Gastroesophageal sphincter (tissue), 4 donors: ENCODE measurements around the gene PRXL2B. TPM values are rescaled to one million over a fixed set of nuclear protein-coding genes. Genes with fewer than 3 reads are reported as not detected.

Experiments used
- ATAC-seq: fragments of 150-250 bp; one replicate; pipeline ENCODE4 v1.9.1; 2016; ENCODE audit warnings: mild to moderate bottlenecking, moderate library complexity
- H3K27ac ChIP-seq, 4 donors: fragments of 200-600 bp; sonication (generic) in 3 of 4; 1 replicate in 3 of 4; 2 replicates in 1 of 4; pipeline ENCODE4 v1.5.1; 2016 to 2019
- H3K27me3 ChIP-seq: fragments of 200-600 bp; sonication (generic); one replicate; pipeline ENCODE4 v1.5.1; 2019
- H3K36me3 ChIP-seq, 2 donors: fragments of 200-600 bp; sonication (generic); one replicate each; pipeline ENCODE4 v1.5.1; 2019; ENCODE audit warnings: control low read depth in 1 of 2
- H3K4me1 ChIP-seq, 3 donors: fragments of 200-600 bp; sonication (generic); 1 replicate in 2 of 3; 2 replicates in 1 of 3; pipeline ENCODE4 v1.5.1; 2016 to 2019; ENCODE audit warnings: control low read depth in 2 of 3
- H3K4me3 ChIP-seq, 2 donors: fragments of 200-600 bp; sonication (generic); one replicate each; pipeline ENCODE4 v1.5.1; 2019; ENCODE audit warnings: mild to moderate bottlenecking in 1 of 2, moderate library complexity in 1 of 2
- H3K9me3 ChIP-seq, 3 donors: fragments of 200-600 bp; sonication (generic); one replicate each; pipeline ENCODE4 v1.5.1; 2017 to 2019; ENCODE audit warnings: control low read depth in 2 of 3
- EP300 ChIP-seq: sonication (generic); formaldehyde crosslinking; IDR thresholded peaks from one replicate; pipeline ENCODE4 v1.6.1; 2017; ENCODE audit warnings: antibody characterized with exemption, mild to moderate bottlenecking
- POLR2A ChIP-seq, 2 donors: fragments of 450-650 bp; IDR thresholded peaks; one replicate each; pipeline ENCODE4 v1.6.1; 2017; ENCODE audit warnings: antibody characterized with exemption in 2 of 2, mild to moderate bottlenecking in 2 of 2, moderate library complexity in 1 of 2
- POLR2AphosphoS5 ChIP-seq: sonication (generic); formaldehyde crosslinking; IDR thresholded peaks from one replicate; pipeline ENCODE4 v1.6.1; 2017; ENCODE audit warnings: antibody characterized with exemption
- WGBS, 2 donors: methylation state at CpG; one replicate each; pipeline ENCODE4 v1.1.5; 2018; ENCODE audit warnings: low coverage in 1 of 2; 5-methylcytosine and 5-hydroxymethylcytosine counted together
- total RNA-seq, 4 donors: library from RNA; depleted of rRNA; stranded (reverse); fragments of >200 nt; gene quantifications; one replicate each; pipeline ENCODE4 v1.1.0, GENCODE V29; 2016
- TF ChIP-seq, protein P1 (sequence below), 4 experiments: fragments of 200-600 bp in 2 of 4; fragments of 450-650 bp in 2 of 4; sonication (generic) in 1 of 4; IDR thresholded peaks; one replicate each; pipeline ENCODE4 v1.5.1; 2017 to 2019; ENCODE audit warnings: antibody characterized with exemption in 4 of 4, mild to moderate bottlenecking in 2 of 4, moderate library complexity in 2 of 4

Gene PRXL2B
- total RNA-seq, 4 donors from 2014 or later, result 6.5 to 24.1 (median 14.0) TPM

GRCh38 chr1:2578758-2579118 lies 7.8 kb upstream of the PRXL2B start:
- Histone ChIP-seq H3K9me3 (peaks cover 0 to 7% (median 0%) of the 10 kb centered on the region in 3 donors), H3K4me1 (peaks cover 0 to 23% (median 10%) of the 10 kb centered on the region in 3 donors), H3K36me3 (no peaks in the 10 kb centered on the region), H3K27me3 (peaks cover 69% of the 10 kb centered on the region), H3K4me3 (no peak overlapping the region), H3K27ac (peak overlapping the region in 3 of 4 donors; percentile 66 to 80 (median 68))
- no peak for TF ChIP-seq POLR2AphosphoS5
- TF ChIP-seq, protein P1, sequence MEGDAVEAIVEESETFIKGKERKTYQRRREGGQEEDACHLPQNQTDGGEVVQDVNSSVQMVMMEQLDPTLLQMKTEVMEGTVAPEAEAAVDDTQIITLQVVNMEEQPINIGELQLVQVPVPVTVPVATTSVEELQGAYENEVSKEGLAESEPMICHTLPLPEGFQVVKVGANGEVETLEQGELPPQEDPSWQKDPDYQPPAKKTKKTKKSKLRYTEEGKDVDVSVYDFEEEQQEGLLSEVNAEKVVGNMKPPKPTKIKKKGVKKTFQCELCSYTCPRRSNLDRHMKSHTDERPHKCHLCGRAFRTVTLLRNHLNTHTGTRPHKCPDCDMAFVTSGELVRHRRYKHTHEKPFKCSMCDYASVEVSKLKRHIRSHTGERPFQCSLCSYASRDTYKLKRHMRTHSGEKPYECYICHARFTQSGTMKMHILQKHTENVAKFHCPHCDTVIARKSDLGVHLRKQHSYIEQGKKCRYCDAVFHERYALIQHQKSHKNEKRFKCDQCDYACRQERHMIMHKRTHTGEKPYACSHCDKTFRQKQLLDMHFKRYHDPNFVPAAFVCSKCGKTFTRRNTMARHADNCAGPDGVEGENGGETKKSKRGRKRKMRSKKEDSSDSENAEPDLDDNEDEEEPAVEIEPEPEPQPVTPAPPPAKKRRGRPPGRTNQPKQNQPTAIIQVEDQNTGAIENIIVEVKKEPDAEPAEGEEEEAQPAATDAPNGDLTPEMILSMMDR (IDR thresholded peaks at IDR 0.05), result no peak
- no peak for TF ChIP-seq POLR2A (IDR thresholded peaks at IDR 0.05)
- TF ChIP-seq EP300, result no peak
- WGBS, 2 donors, result 29 to 35% methylated on average over 1 to 2 of the region's 4 CpGs
- ATAC-seq, result no peak

- H3K36me3 ChIP-seq, result no peaks in the 10 kb centered on the region
- TF ChIP-seq POLR2A (IDR thresholded peaks at IDR 0.05) (no peak), POLR2AphosphoS5 (no peak), EP300 (no peak)
- TF ChIP-seq, protein P1 (IDR thresholded peaks at IDR 0.05), result no peak
- ATAC-seq, result no peak
- WGBS, 2 donors, result 100% methylated on average over 1 of the region's 10 CpGs; no CpG with 5 or more reads in 1 of the 2 donors
- no peaks in the 10 kb centered on the region for H3K9me3 ChIP-seq
- peaks cover 53% of the 10 kb centered on the region for H3K27me3 ChIP-seq
- no peak overlapping the region for H3K27ac ChIP-seq
- H3K4me1 ChIP-seq, result peaks cover 0 to 38% (median 24%) of the 10 kb centered on the region in 3 donors
- no peak overlapping the region for H3K4me3 ChIP-seq
These were observed 5.9 kb upstream of the PRXL2B start for GRCh38 chr1:2580691-2581090.

DNA sequence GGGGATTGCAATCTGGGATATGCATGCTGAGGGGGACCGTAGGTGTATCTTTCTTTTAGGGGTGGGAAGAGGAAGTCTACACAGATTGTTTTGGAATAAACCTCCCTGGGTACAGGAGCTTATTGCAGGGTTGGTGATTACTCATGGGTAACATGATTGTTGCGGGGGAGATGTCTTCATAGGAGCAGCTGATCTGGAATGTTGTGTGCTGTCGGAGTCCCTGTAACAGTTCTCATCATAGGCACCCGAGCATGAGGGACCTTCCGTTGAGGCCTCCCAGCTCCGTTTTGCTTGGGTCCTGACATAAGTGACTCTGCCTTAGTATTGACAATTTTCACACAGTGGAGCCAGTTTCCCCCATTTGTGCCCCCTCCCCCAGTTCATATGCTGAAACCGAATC lies 4.2 kb upstream of the PRXL2B start:
- Histone ChIP-seq H3K4me1 (peaks cover 0 to 36% (median 18%) of the 10 kb centered on the region in 3 donors), H3K4me3 (no peak overlapping the region), H3K9me3 (no peaks in the 10 kb centered on the region), H3K36me3 (no peaks in the 10 kb centered on the region), H3K27me3 (peaks cover 38% of the 10 kb centered on the region), H3K27ac (no peak overlapping the region)
- ATAC-seq, result no peak
- TF ChIP-seq POLR2AphosphoS5, result no peak
- 67 to 68% methylated on average over 6 to 7 of the region's 7 CpGs for WGBS, 2 donors

DNA sequence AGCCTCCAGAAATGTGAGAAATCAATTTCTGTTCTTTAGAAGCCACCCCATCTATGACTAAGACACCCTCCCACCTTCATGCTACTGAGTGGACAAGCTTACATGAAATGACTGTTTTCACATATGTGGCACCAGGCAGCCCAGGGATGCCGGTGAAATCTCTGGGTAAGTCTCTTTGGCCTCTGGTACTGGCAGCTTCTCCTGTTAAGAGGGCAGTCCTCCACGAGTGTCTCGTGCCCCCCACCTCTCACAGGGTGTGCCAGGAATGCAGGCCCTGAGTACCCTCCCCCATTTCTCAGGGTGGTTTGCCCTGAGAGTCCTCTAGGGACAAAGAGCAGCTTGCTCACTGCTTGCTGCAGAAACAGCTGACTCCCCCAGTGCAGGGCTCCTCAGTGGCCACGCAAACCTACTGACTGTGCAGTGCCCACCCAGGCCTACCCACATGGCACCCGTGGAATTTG lies 3.2 kb upstream of the PRXL2B start:
- Histone ChIP-seq H3K9me3 (no peaks in the 10 kb centered on the region), H3K27me3 (peaks cover 28% of the 10 kb centered on the region), H3K36me3 (no peaks in the 10 kb centered on the region), H3K4me3 (no peak overlapping the region), H3K27ac (no peak overlapping the region), H3K4me1 (peaks cover 0 to 41% (median 25%) of the 10 kb centered on the region in 3 donors)
- 61% methylated on average over 3 of the region's 5 CpGs; no CpG with 5 or more reads in 1 of the 2 donors for WGBS, 2 donors
- no peak for ATAC-seq
- TF ChIP-seq, protein P1 (IDR thresholded peaks at IDR 0.05), result no peak
- TF ChIP-seq EP300 (no peak), POLR2A (IDR thresholded peaks at IDR 0.05) (no peak), POLR2AphosphoS5 (no peak)

GRCh38 chr1:2583871-2584351 lies 2.7 kb upstream of the PRXL2B start:
- H3K9me3 ChIP-seq, result no peaks in the 10 kb centered on the region
- peak overlapping the region in 2 of 4 donors; percentile 99 to 100 for H3K27ac ChIP-seq
- ATAC-seq, result no peak
- H3K4me3 ChIP-seq, result no peak overlapping the region
- H3K4me1 ChIP-seq, result peaks cover 0 to 42% (median 25%) of the 10 kb centered on the region in 3 donors
- TF ChIP-seq, protein P1 (IDR thresholded peaks at IDR 0.05), result no peak
- peak; percentile 8 for TF ChIP-seq POLR2AphosphoS5
- H3K27me3 ChIP-seq, result peaks cover 23% of the 10 kb centered on the region
- peaks cover 0 to 5% of the 10 kb centered on the region in 2 donors for H3K36me3 ChIP-seq
- WGBS, 2 donors, result 28 to 37% methylated on average over 5 to 6 of the region's 14 CpGs
